ENCODE results near the gene MINDY4. TPM values are rescaled to one million over a fixed set of nuclear protein-coding genes. Genes with fewer than 3 reads are reported as not detected.

The MINDY4 gene
- total RNA-seq, 1 donor from 2014 or later, result 0.96 TPM

DNA sequence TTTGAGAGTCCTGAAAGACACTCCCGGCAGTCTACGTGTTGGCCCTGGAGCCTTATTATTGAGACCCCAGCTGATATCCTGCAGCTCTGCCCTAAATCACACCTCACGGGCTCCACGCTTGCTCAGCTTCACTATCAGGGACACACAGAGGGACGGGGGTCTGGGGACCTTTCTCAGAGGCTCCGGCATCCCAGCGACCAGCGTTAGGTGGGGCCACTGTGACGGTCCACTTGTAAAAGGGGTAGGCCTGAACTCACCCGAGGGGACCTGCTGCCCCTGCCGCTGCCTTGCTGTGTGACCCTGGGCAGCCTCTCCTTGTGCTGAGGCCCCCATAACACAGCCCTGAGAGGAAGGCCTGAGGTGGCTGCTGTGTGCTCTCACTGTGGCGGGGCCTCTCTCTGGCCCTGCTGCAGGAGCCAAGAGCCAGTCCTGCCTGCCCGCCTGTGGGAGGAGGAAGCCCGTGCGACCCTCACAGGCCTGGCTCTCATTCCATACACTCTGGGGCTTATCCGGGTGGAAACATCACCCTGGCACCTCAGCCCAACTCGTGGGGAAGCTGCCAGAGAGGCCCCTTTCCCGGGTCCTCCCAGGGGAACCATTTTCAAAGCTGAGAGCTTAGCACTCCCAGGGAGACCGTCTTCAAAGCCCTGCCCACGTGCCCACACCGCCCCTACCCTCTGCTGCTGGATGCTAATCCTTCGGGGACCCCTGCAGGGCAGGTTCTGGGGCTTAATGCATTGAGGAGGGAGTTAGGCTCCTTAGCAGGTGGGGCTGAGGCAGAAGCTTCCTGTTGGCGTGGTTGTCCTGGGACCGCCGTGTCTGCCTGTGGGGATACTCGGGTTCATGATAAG lies 162.1 kb downstream of the MINDY4 start:
- Mint-ChIP-seq H3K27me3 (ENCODE audit: insufficient read depth) (peaks cover 6% of the 10 kb centered on the region), H3K9me3 (no peaks in the 10 kb centered on the region), H3K4me1 (ENCODE audit: low read depth) (no peaks in the 10 kb centered on the region), H3K27ac (no peak overlapping the region), H3K36me3 (ENCODE audit: low read depth) (no peaks in the 10 kb centered on the region), H3K4me3 (no peak overlapping the region)
- intact Hi-C loops (cut with micrococcal nuclease), result no loop called here
- DNase-seq (ENCODE audit: low spot score), result no peak

DNA sequence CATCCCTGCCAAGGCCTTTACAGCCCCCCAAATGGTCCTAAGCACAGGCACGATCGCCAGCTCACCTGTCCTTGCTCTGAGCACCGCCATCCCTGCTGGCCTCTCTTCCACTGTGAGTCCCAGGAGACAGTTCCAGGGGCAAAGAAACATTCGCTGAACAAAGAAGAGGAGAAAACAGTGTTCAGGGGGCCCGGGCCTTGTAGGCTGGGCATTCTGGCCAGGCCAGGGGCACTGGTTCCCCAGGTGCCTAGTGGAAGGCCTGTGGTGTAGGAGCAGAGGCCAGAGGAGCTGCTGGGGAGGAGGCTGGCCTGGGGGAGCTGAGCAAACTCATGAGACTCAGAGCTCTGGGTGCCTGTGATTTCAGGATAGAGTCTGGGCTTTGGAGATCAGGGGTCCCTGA lies 163.0 kb downstream of the MINDY4 start:
- Mint-ChIP-seq H3K36me3 (ENCODE audit: low read depth) (no peaks in the 10 kb centered on the region), H3K27ac (no peak overlapping the region), H3K4me3 (no peak overlapping the region), H3K27me3 (ENCODE audit: insufficient read depth) (peaks cover 6% of the 10 kb centered on the region), H3K4me1 (ENCODE audit: low read depth) (no peaks in the 10 kb centered on the region), H3K9me3 (no peaks in the 10 kb centered on the region)
- DNase-seq (ENCODE audit: low spot score), result no peak
- intact Hi-C loops (cut with micrococcal nuclease), result no loop called here

DNA sequence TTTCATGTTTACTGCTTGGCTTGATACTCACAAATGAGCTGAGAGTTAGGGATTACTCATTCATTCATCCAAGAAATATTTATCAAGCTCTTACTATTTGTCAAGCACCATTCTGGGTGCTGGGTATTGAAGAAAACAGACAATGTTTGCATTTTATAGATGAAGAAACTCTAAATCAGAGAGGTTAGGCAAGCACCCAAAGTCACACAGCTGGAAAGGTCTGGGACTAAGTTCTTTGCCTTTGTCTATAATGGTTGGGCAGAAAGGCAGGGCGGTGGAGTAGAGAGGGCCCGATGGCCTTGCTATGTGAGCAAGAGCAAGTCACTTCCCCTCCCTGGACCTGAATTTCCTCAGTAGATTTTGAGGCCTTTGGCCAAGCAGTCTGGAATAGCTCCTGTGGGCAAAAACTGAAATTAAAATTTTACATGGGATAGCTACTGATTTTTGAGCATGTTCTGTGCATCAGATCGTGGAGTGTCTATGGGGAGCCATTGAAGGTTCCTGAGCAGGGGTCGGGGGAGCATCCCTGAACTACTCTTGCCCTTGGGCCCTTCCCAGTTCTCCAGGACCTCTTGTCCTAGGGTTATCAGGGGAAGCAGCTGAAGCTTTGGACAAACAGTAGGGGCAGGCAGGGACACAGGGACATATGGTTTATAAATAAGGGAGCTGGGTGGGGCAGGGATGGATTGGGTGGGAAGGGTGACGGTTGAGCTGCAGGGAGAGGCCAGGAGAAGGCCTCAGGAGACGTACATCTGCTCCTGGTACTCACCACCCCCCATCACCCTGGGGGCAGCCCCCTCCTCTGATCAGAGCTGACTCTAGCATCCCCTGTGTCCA lies 163.7 kb downstream of the MINDY4 start:
- no peak for DNase-seq (ENCODE audit: low spot score)
- H3K4me3 Mint-ChIP-seq, result no peak overlapping the region
- no peaks in the 10 kb centered on the region for H3K9me3 Mint-ChIP-seq
- intact Hi-C loops (cut with micrococcal nuclease), result no loop called here
- H3K4me1 Mint-ChIP-seq (ENCODE audit: low read depth), result no peaks in the 10 kb centered on the region
- no peak overlapping the region for H3K27ac Mint-ChIP-seq
- no peaks in the 10 kb centered on the region for H3K36me3 Mint-ChIP-seq (ENCODE audit: low read depth)
- H3K27me3 Mint-ChIP-seq (ENCODE audit: insufficient read depth), result peaks cover 12% of the 10 kb centered on the region

DNA sequence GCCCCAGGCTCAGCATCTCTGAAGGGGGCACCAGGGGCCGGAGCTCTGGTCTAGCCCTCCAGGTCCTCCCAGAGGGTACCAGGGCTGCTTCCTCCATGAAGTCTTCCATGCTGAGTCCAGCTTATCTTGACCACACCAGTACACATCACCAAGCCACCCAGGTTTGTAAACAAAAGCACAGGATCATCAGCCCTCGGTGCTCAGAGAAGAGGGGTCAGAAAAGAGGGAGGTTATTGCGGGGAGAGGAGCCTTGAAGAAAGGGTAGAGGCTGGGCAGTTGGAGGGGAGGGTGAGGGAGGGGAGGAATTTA lies 164.3 kb downstream of the MINDY4 start:
- H3K36me3 Mint-ChIP-seq (ENCODE audit: low read depth), result no peaks in the 10 kb centered on the region
- H3K27me3 Mint-ChIP-seq (ENCODE audit: insufficient read depth), result peaks cover 18% of the 10 kb centered on the region
- intact Hi-C loops (cut with micrococcal nuclease), result no loop called here
- H3K27ac Mint-ChIP-seq, result no peak overlapping the region
- no peak overlapping the region for H3K4me3 Mint-ChIP-seq
- no peaks in the 10 kb centered on the region for H3K9me3 Mint-ChIP-seq
- DNase-seq (ENCODE audit: low spot score), result no peak
- no peaks in the 10 kb centered on the region for H3K4me1 Mint-ChIP-seq (ENCODE audit: low read depth)

DNA sequence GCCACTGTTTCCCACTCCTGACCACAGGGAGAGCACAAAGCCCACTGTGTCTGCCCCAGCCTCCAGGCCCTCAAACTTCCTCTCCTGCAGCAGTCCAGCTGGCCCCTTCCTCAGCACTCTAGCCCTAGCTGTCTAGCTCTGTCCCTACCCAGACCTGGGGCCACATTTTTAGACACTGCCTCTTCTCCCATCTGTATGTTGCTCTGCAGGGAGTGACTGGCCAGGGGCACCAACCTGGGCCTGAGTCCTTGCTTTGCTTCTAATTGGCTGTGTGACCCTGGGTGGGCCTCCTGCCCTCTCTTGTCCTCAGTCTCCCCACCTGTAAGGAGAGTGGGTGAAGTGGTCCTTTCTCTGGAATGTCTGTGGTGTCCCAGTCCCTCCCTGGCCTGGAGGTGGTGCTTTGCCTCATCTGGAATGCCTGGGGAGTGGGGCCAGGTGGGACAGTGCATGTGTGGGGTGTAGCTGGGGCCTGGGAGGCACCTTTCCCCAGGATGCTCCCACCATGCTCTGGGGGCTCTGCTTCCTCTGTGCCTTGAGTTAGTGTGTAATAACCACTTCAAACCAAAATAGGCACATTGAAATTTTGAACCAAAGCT lies 165.5 kb downstream of the MINDY4 start:
- Mint-ChIP-seq H3K9me3 (no peaks in the 10 kb centered on the region), H3K4me1 (ENCODE audit: low read depth) (no peaks in the 10 kb centered on the region), H3K27me3 (ENCODE audit: insufficient read depth) (peaks cover 27% of the 10 kb centered on the region), H3K27ac (no peak overlapping the region), H3K36me3 (ENCODE audit: low read depth) (no peaks in the 10 kb centered on the region), H3K4me3 (no peak overlapping the region)
- intact Hi-C loops (cut with micrococcal nuclease), result no loop called here
- DNase-seq (ENCODE audit: low spot score), result no peak

DNA sequence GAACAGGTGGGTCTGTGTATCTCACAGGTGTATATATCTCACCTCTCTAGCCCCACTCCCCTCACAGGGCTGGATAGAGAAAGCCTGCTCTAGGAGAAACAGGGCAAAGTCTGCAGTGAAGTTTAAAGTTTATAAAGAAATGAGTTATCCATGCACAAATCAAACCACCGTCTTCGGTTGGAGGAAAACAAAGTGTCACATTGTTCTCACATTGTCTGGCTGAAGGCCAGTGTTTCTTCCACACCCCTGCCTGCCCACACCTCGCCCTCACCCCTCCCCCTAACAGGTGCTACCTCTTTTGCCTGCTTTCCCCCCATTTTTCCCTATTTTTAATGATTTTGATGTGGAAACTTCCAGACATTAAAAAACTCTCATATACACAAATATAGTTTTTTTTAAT lies 166.2 kb downstream of the MINDY4 start:
- H3K9me3 Mint-ChIP-seq, result no peaks in the 10 kb centered on the region
- H3K4me1 Mint-ChIP-seq (ENCODE audit: low read depth), result no peaks in the 10 kb centered on the region
- intact Hi-C loops (cut with micrococcal nuclease), result no loop called here
- no peak for DNase-seq (ENCODE audit: low spot score)
- no peak overlapping the region for H3K27ac Mint-ChIP-seq
- peaks cover 29% of the 10 kb centered on the region for H3K27me3 Mint-ChIP-seq (ENCODE audit: insufficient read depth)
- H3K4me3 Mint-ChIP-seq, result no peak overlapping the region
- no peaks in the 10 kb centered on the region for H3K36me3 Mint-ChIP-seq (ENCODE audit: low read depth)

DNA sequence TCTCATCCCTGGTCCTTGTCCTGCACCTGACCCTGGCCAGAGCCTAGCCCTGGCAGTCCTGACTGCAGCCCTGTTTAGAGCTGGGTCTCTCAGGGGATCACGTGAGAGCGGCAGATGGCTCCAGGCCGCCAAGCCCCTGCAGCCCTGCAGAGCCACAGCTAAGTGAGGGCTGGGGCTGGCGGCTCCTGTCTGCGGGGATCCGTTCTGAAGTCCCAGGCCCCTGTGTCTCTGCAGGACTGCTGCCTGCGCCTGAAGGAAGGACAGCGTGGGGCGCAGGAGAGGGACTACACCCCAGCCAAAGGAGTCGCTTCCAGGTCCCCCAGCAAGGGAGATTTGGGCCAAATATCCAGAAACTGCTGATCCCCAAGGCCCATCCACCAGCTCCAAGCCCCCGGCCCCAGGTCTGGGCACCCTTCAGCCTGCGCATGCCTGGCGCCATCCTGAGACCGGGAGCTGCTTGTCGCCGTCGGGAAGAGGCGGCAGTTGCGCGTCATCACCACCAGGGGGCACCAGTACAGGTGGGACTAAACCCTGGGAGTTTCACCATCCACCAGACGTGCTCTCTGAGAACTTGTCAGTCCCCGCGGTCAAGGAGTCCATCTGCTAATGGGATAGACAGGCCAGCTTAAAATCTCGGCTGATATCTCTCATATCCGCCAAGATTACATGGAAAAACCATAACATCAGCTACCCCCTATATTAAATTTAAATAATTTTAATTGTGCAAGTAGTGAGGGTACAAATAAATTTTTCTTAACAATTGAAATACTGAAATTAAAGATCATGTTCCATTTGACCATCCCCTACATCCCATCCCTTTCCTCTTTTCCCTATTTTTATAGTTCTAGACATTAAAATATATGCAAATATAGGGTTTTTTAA lies 167.5 kb downstream of the MINDY4 start:
- Mint-ChIP-seq H3K4me3 (no peak overlapping the region), H3K27ac (no peak overlapping the region), H3K27me3 (ENCODE audit: insufficient read depth) (peaks cover 37% of the 10 kb centered on the region), H3K4me1 (ENCODE audit: low read depth) (no peaks in the 10 kb centered on the region), H3K9me3 (no peaks in the 10 kb centered on the region), H3K36me3 (ENCODE audit: low read depth) (no peaks in the 10 kb centered on the region)
- intact Hi-C loops (cut with micrococcal nuclease), result loop anchor here (1.0 to 2.0 kb wide), 2 partner anchors 36 to 138 kb away; no protein-coding TSS in a partner anchor
- DNase-seq (ENCODE audit: low spot score), result peak; percentile 55

DNA sequence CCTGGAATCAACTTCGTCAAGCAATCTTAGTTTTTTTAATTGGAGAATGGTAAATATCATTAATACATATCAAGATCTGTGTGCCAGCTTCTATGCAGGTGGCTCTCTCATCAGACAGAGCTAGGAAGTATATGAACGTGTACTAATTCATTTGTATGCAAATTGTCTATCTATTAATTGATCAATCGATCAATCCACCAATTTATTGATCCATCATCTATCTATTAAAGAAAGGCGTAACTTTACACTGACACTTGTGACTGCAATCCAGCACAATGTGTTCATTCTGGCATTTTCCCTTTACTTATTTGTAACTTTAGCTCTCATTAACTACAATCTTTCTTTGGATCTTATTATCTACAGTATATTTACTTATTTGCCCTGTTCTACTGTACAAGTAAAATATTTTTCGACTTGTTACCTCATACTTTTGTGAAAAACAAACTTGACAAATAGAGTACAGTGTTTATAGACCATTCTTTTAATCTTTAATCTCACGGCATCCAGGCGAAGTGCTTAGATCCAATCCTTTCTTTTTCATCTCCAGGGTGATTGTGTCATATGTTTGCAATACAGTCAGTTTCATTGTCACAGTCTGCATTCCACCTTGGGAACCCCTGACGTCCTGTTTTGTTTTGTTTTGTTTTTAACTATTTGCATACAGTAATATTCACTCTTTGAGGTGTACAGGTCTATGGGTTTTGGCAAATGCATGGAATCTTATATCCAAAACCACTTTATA lies 170.5 kb downstream of the MINDY4 start:
- intact Hi-C loops (cut with micrococcal nuclease), result no loop called here
- peaks cover 45% of the 10 kb centered on the region for H3K27me3 Mint-ChIP-seq (ENCODE audit: insufficient read depth)
- DNase-seq (ENCODE audit: low spot score), result no peak
- no peaks in the 10 kb centered on the region for H3K36me3 Mint-ChIP-seq (ENCODE audit: low read depth)
- peaks cover 8% of the 10 kb centered on the region for H3K9me3 Mint-ChIP-seq
- H3K27ac Mint-ChIP-seq, result no peak overlapping the region
- no peak overlapping the region for H3K4me3 Mint-ChIP-seq
- no peaks in the 10 kb centered on the region for H3K4me1 Mint-ChIP-seq (ENCODE audit: low read depth)

Other genes with a start within 250 kb of the MINDY4 start
- gene GARS1, start 176.5 kb upstream of the MINDY4 start, total RNA-seq, result 234 and 250 TPM in 2 replicates
- not detected in 2 replicates for gene CRHR2, start 89.0 kb upstream of the MINDY4 start, total RNA-seq
- gene INMT, start 19.3 kb upstream of the MINDY4 start, total RNA-seq, result 0.23 TPM in 1 of 2 replicates, not detected in the other
- gene AQP1, start 140.4 kb downstream of the MINDY4 start, total RNA-seq, result 0.12 and 0.13 TPM in 2 replicates
- gene GHRHR, start 192.5 kb downstream of the MINDY4 start, total RNA-seq, result not detected in 2 replicates

Measured in activated T-helper 1 cell treated with anti-CD3 and anti-CD28 coated beads, Interleukin-12 subunit alpha, Interleukin-12 subunit beta, Interleukin-2, Interleukin-4 antibody, amounts not matched to agents 30 ng/mL and 10 ng/mL and 1 ng/mL, durations not matched to agents 14 hours and 24 hours and 36 hours (primary cell).